ENCODE results near the gene ESCO1. TPM values are rescaled to one million over a fixed set of nuclear protein-coding genes. Genes with fewer than 3 reads are reported as not detected.

ESCO1 gene
- total RNA-seq, 6 experiments from 2014 or later, result 4.9 to 10.3 (median 6.5) TPM

DNA sequence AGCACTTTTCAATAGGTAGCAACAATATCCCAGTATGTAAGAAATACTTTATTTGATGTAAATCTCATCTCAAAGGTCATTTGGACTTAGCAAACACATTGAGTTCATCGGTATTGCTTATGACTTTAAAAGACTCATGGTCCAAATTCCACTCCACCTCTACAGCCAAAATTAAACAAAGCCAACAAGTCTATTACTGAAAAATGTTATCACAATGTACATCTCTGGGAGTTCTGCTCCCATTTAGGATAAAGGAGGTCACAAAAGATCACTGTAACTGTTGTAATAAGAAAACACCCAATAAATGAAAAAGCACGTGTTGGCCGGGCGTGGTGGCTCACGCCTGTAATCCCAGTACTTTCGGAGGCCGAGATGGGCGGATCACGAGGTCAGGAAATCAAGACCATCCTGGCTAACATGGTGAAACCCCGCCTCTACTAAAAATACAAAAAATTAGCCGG, 50.0 kb downstream of the ESCO1 start:
- DNase-seq, result peak in 2 of 3 donors; percentile 58 to 60
- no peaks in the 10 kb centered on the region for H3K9me3 ChIP-seq
- peak overlapping the region; percentile 69 to 79 (median 71) for H3K27ac ChIP-seq
- peak; percentile 77 to 86 (median 80) for ATAC-seq
- WGBS (ENCODE audit: insufficient coverage, low coverage, low lambda C conversion rate, missing lambda C conversion rate), result 36% methylated on average over 11 of the region's 11 CpGs
- peak overlapping the region in 2 of 3 donors; percentile 3 to 6 for H3K4me3 ChIP-seq
- no peaks in the 10 kb centered on the region for H3K36me3 ChIP-seq
- TF ChIP-seq POLR2A (IDR thresholded peaks at IDR 0.05) (no peak), CTCF (IDR thresholded peaks at IDR 0.05) (no peak)
- intact Hi-C loops (cut with DNase I), result no loop called here
- no peaks in the 10 kb centered on the region for H3K27me3 ChIP-seq
- H3K4me1 ChIP-seq, result peaks cover 0 to 41% (median 17%) of the 10 kb centered on the region in 4 donors

GRCh38 chr18:21548647-21549046, 51.9 kb downstream of the ESCO1 start:
- DNase-seq (no peak), ATAC-seq (no peak)
- H3K27ac ChIP-seq, result peak overlapping the region in 1 of 3 donors; percentile 66
- TF ChIP-seq POLR2A (IDR thresholded peaks at IDR 0.05), result no peak
- no peak for TF ChIP-seq CTCF (IDR thresholded peaks at IDR 0.05)
- no peak overlapping the region for H3K4me3 ChIP-seq
- intact Hi-C loops (cut with DNase I), result no loop called here
- H3K9me3 ChIP-seq, result no peaks in the 10 kb centered on the region
- H3K36me3 ChIP-seq, result no peaks in the 10 kb centered on the region
- 94% methylated on average over 2 of the region's 2 CpGs for WGBS (ENCODE audit: insufficient coverage, low coverage, low lambda C conversion rate, missing lambda C conversion rate)
- peaks cover 0 to 41% (median 17%) of the 10 kb centered on the region in 4 donors for H3K4me1 ChIP-seq
- H3K27me3 ChIP-seq, result no peaks in the 10 kb centered on the region

DNA sequence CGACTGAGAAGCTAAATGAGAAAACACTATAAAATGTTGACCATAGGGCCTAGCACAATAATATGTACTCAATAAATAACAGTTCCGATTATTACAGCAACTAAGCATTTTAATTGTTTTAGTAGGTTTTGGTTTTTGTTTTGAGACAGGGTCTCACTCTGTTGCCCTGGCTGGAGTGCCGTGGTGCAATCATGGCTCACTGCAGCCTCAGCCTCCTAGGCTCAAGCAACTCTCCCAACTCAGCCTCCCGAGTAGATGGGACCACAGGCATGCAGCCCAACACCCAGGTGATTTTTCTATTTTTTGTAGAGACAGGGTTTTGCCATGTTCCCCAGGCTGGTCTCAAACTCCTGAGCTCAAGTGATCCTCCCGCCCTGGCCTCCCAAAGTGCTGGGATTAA, 54.1 kb downstream of the ESCO1 start:
- intact Hi-C loops (cut with DNase I), result no loop called here
- 86% methylated on average over 5 of the region's 5 CpGs for WGBS (ENCODE audit: insufficient coverage, low coverage, low lambda C conversion rate, missing lambda C conversion rate)
- no peaks in the 10 kb centered on the region for H3K36me3 ChIP-seq
- no peaks in the 10 kb centered on the region for H3K27me3 ChIP-seq
- H3K4me1 ChIP-seq, result peaks cover 0 to 35% (median 9%) of the 10 kb centered on the region in 4 donors
- no peak overlapping the region for H3K27ac ChIP-seq
- H3K4me3 ChIP-seq, result no peak overlapping the region
- ATAC-seq, result no peak
- H3K9me3 ChIP-seq, result no peaks in the 10 kb centered on the region
- DNase-seq, result no peak
- TF ChIP-seq POLR2A (IDR thresholded peaks at IDR 0.05), result no peak
- no peak for TF ChIP-seq CTCF (IDR thresholded peaks at IDR 0.05)

DNA sequence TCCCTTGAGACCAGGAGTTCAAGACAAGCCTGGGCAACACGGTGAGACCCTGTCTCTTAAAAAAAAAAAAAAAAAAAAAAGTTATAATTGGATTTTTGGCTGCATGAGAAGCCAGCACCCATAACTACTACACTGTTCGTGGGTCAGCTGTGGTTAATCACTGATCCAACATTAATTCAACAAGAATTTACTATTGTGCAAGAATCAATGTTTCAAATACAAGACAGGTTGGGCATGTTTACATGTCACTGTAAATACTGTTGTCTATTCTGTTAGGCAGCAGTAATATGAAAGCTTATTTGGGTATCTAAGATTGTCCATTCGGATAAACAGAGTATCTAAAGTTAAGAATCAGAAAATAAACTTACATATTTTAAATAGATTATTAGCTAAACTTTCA, 62.3 kb downstream of the ESCO1 start:
- peaks cover 0 to 10% (median 0%) of the 10 kb centered on the region in 4 donors for H3K36me3 ChIP-seq
- intact Hi-C loops (cut with DNase I), result no loop called here
- DNase-seq, result no peak

More for the DNA sequence above, 62.3 kb downstream of the ESCO1 start:
- TF ChIP-seq POLR2A (IDR thresholded peaks at IDR 0.05) (no peak), CTCF (IDR thresholded peaks at IDR 0.05) (no peak)
- Histone ChIP-seq H3K27ac (peak overlapping the region in 1 of 3 donors; percentile 15), H3K4me1 (peaks cover 0 to 10% (median 5%) of the 10 kb centered on the region in 4 donors), H3K4me3 (no peak overlapping the region), H3K9me3 (no peaks in the 10 kb centered on the region), H3K27me3 (no peaks in the 10 kb centered on the region)
- WGBS (ENCODE audit: insufficient coverage, low coverage, low lambda C conversion rate, missing lambda C conversion rate), result 43% methylated on average over 3 of the region's 3 CpGs
- peak; percentile 83 to 96 (median 92) for ATAC-seq

Measured in right lobe of liver (tissue), 6 donors.